Gastroesophageal sphincter (tissue), 4 donors: ENCODE data around the gene DCPS. TPM values are rescaled to one million over a fixed set of nuclear protein-coding genes. Genes with fewer than 3 reads are reported as not detected.

Experiments used
- ATAC-seq: fragments of 150-250 bp; one replicate; pipeline ENCODE4 v1.9.1; 2016; ENCODE audit warnings: mild to moderate bottlenecking, moderate library complexity
- H3K27ac ChIP-seq, 4 donors: fragments of 200-600 bp; sonication (generic) in 3 of 4; 1 replicate in 3 of 4; 2 replicates in 1 of 4; pipeline ENCODE4 v1.5.1; 2016 to 2019
- H3K27me3 ChIP-seq: fragments of 200-600 bp; sonication (generic); one replicate; pipeline ENCODE4 v1.5.1; 2019
- H3K36me3 ChIP-seq, 2 donors: fragments of 200-600 bp; sonication (generic); one replicate each; pipeline ENCODE4 v1.5.1; 2019; ENCODE audit warnings: control low read depth in 1 of 2
- H3K4me1 ChIP-seq, 3 donors: fragments of 200-600 bp; sonication (generic); 1 replicate in 2 of 3; 2 replicates in 1 of 3; pipeline ENCODE4 v1.5.1; 2016 to 2019; ENCODE audit warnings: control low read depth in 2 of 3
- H3K4me3 ChIP-seq, 2 donors: fragments of 200-600 bp; sonication (generic); one replicate each; pipeline ENCODE4 v1.5.1; 2019; ENCODE audit warnings: mild to moderate bottlenecking in 1 of 2, moderate library complexity in 1 of 2
- H3K9me3 ChIP-seq, 3 donors: fragments of 200-600 bp; sonication (generic); one replicate each; pipeline ENCODE4 v1.5.1; 2017 to 2019; ENCODE audit warnings: control low read depth in 2 of 3
- EP300 ChIP-seq: sonication (generic); formaldehyde crosslinking; IDR thresholded peaks from one replicate; pipeline ENCODE4 v1.6.1; 2017; ENCODE audit warnings: antibody characterized with exemption, mild to moderate bottlenecking
- POLR2A ChIP-seq, 2 donors: fragments of 450-650 bp; IDR thresholded peaks; one replicate each; pipeline ENCODE4 v1.6.1; 2017; ENCODE audit warnings: antibody characterized with exemption in 2 of 2, mild to moderate bottlenecking in 2 of 2, moderate library complexity in 1 of 2
- POLR2AphosphoS5 ChIP-seq: sonication (generic); formaldehyde crosslinking; IDR thresholded peaks from one replicate; pipeline ENCODE4 v1.6.1; 2017; ENCODE audit warnings: antibody characterized with exemption
- WGBS, 2 donors: methylation state at CpG; one replicate each; pipeline ENCODE4 v1.1.5; 2018; ENCODE audit warnings: low coverage in 1 of 2; 5-methylcytosine and 5-hydroxymethylcytosine counted together
- total RNA-seq, 4 donors: library from RNA; depleted of rRNA; stranded (reverse); fragments of >200 nt; gene quantifications; one replicate each; pipeline ENCODE4 v1.1.0, GENCODE V29; 2016
- TF ChIP-seq, protein P1 (sequence below), 4 experiments: fragments of 200-600 bp in 2 of 4; fragments of 450-650 bp in 2 of 4; sonication (generic) in 1 of 4; IDR thresholded peaks; one replicate each; pipeline ENCODE4 v1.5.1; 2017 to 2019; ENCODE audit warnings: antibody characterized with exemption in 4 of 4, mild to moderate bottlenecking in 2 of 4, moderate library complexity in 2 of 4

Gene DCPS
- total RNA-seq, 4 donors from 2014 or later, result 11.8 to 20.6 (median 15.9) TPM

DNA sequence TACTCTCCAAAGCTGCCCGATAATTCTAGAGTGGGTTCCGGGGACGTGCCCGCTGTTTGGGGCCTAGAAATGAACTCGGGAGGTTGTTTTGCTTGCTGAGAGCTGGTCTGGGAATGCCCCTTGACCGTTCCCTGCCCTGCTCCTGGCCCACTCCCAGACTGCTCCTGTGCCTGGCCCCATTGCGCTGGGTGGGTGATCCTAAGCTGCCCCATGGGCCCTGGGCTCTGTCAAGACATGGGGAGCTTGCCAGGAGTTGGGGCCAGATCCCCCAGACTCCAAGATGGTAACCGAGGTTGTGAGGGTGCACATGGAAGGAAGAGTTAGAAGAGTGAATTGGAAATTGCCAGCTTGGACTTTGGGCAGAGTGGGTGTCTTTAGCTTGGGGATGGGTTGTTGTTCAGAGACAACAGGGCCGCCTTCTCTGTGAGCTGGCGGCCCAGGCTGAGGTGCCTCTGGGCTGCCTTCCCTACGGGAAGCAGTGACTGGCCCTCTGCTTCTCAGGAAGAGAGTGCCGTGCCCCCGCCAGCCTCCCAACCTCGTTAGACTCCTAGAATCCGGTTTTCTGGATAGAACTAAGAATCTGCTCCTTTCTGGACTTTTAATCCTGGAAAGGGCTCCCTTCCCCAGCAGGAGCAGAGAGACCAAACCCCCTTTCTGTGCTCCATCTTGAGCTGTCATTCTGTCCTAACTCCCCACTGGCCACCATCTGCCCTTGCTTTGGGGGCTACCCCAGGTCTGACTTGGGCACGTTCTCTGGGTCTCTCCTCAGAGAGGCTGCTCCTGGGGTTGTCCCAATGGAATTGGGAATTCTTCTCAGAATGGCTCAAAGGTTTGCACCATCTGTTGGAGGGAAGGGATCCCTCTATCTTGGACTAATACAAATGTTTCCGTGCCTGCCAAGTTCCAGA, 53.4 kb downstream of the DCPS start:
- peak overlapping the region; percentile 4 to 92 (median 88) for H3K27ac ChIP-seq
- no peak for ATAC-seq
- peaks cover 0 to 85% (median 41%) of the 10 kb centered on the region in 3 donors for H3K4me1 ChIP-seq
- no peak for TF ChIP-seq POLR2AphosphoS5
- TF ChIP-seq EP300, result no peak
- no peak for TF ChIP-seq POLR2A (IDR thresholded peaks at IDR 0.05)
- H3K27me3 ChIP-seq, result no peaks in the 10 kb centered on the region
- no peaks in the 10 kb centered on the region for H3K9me3 ChIP-seq
- H3K4me3 ChIP-seq, result peak overlapping the region; percentile 60 to 72
- H3K36me3 ChIP-seq, result no peaks in the 10 kb centered on the region
- 46 to 73% methylated on average over 5 to 7 of the region's 17 CpGs for WGBS, 2 donors

DNA sequence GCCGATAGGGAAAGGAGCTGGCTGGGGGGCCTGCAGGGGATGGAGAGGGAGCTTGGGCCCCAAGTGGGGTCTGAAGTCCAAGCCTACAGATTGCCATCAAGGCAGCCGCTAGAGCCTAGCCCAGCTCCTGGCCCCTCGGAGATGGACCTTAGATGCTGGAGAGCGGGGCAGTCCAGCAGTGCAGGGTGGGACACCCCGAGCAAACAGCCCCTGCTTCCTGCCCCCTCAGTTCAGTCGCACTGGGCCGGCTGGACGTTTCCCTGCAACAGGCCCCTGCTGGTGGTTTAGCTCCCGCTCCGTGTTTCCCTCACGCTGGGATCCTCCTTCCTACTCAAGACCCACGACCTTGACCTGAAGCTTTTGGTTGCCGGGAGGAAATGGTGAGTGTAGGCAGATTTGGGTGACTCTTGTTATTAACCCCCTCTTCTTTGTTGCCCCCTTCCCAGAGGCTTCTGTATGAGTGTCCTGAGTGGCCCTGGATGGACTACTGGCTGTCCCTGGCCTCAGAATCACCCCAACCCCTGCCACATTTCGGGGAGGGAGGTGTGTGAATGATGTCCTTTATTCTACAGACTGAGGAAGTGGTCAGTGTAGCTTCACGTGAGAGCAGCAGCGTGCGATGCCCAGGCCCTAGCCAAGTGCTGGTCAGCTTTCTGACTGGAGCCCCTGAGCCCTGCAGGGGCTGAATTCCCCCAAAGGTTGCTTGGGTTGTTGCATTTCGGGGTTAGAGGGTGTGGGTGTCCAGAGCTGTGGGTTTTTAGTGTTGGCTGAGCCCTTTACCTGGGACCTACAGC, 54.3 kb downstream of the DCPS start:
- ATAC-seq, result no peak
- H3K27ac ChIP-seq, result peak overlapping the region in 3 of 4 donors; percentile 86 to 92 (median 89)
- no peaks in the 10 kb centered on the region for H3K9me3 ChIP-seq
- peaks cover 0 to 85% (median 43%) of the 10 kb centered on the region in 3 donors for H3K4me1 ChIP-seq
- peak overlapping the region in 1 of 2 donors; percentile 72 for H3K4me3 ChIP-seq
- no peak for TF ChIP-seq POLR2AphosphoS5
- TF ChIP-seq, protein P1, sequence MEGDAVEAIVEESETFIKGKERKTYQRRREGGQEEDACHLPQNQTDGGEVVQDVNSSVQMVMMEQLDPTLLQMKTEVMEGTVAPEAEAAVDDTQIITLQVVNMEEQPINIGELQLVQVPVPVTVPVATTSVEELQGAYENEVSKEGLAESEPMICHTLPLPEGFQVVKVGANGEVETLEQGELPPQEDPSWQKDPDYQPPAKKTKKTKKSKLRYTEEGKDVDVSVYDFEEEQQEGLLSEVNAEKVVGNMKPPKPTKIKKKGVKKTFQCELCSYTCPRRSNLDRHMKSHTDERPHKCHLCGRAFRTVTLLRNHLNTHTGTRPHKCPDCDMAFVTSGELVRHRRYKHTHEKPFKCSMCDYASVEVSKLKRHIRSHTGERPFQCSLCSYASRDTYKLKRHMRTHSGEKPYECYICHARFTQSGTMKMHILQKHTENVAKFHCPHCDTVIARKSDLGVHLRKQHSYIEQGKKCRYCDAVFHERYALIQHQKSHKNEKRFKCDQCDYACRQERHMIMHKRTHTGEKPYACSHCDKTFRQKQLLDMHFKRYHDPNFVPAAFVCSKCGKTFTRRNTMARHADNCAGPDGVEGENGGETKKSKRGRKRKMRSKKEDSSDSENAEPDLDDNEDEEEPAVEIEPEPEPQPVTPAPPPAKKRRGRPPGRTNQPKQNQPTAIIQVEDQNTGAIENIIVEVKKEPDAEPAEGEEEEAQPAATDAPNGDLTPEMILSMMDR (IDR thresholded peaks at IDR 0.05), result no peak
- no peak for TF ChIP-seq POLR2A (IDR thresholded peaks at IDR 0.05)
- no peak for TF ChIP-seq EP300
- WGBS, 2 donors, result 70 to 85% methylated on average over 2 of the region's 18 CpGs
- H3K36me3 ChIP-seq, result no peaks in the 10 kb centered on the region
- H3K27me3 ChIP-seq, result no peaks in the 10 kb centered on the region

DNA sequence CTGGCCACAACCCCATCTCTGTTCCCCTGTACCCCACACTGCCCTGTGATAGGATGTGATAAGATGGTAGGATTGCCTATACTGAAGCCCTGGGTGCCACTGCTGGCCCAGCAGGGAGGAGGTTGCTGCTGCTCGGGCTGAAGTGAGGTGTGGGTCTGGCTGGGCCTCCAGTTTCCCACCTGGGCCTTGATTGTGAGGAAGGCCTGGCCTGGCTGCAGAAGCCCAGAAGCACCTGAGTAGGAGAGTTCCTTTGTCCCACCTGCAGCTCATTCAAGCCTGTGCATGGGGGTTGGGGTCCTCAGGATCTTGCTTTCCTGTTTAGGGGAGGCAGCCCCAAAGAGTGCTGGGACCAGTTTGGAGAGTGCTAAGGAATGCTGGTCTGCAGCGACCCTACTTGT, 54.9 kb downstream of the DCPS start:
- 67% methylated on average over 1 of the region's 2 CpGs; no CpG with 5 or more reads in 1 of the 2 donors for WGBS, 2 donors
- TF ChIP-seq POLR2AphosphoS5 (no peak), EP300 (no peak), POLR2A (IDR thresholded peaks at IDR 0.05) (no peak)
- TF ChIP-seq, protein P1 (IDR thresholded peaks at IDR 0.05), result no peak
- ATAC-seq, result no peak
- Histone ChIP-seq H3K4me3 (no peak overlapping the region), H3K27ac (peak overlapping the region in 3 of 4 donors; percentile 86 to 92 (median 89)), H3K27me3 (no peaks in the 10 kb centered on the region), H3K4me1 (peaks cover 0 to 85% (median 47%) of the 10 kb centered on the region in 3 donors), H3K36me3 (no peaks in the 10 kb centered on the region), H3K9me3 (no peaks in the 10 kb centered on the region)

DNA sequence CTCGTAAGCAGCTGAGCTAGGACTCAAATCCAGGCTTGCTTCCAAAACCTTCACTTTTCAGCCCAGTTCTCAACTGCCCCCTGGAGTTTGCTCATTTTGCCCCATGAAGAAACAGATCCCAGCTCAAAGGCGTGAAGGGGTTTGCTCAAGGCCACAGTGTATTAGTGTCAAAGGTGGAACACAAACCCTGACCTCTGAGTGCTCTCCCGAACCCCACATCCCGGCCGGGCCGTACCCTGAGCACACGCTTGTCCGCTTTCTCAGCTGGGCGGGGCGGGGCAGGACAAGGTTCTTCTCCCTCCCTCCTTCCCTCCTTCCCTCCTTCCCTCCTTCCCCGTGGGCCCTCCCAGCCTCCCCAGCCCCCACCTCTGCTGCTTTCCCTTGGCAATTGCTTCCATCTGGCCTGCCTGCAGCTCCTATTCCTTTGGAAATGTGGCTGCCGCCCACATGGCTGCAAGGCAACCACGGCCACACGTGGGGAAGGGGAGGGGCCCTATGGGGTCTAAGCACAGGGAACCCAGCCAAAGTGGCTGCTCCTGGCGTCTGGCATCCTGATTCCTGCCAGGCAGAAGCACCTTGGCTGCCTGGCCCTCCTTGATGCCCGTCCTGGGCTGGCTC, 55.7 kb downstream of the DCPS start:
- Histone ChIP-seq H3K27ac (peak overlapping the region in 3 of 4 donors; percentile 49 to 89 (median 86)), H3K36me3 (no peaks in the 10 kb centered on the region), H3K4me1 (peaks cover 0 to 80% (median 44%) of the 10 kb centered on the region in 3 donors), H3K27me3 (no peaks in the 10 kb centered on the region), H3K9me3 (no peaks in the 10 kb centered on the region), H3K4me3 (peak overlapping the region in 1 of 2 donors; percentile 29)
- WGBS, 2 donors, result 8 to 9% methylated on average over 9 to 10 of the region's 16 CpGs
- peak; percentile 61 for ATAC-seq
- TF ChIP-seq POLR2AphosphoS5 (peak; percentile 43), POLR2A (IDR thresholded peaks at IDR 0.05) (no peak), EP300 (no peak)
- TF ChIP-seq, protein P1 (IDR thresholded peaks at IDR 0.05), result peak in 2 of 4 experiments; percentile 16 to 23
